Measurements from ENCODE around the gene SERPINE1. TPM values are rescaled to one million over a fixed set of nuclear protein-coding genes. Genes with fewer than 3 reads are reported as not detected.

The SERPINE1 gene
- total RNA-seq, 4 donors from 2014 or later: 6.0 to 25.5 (median 11.4) TPM

DNA sequence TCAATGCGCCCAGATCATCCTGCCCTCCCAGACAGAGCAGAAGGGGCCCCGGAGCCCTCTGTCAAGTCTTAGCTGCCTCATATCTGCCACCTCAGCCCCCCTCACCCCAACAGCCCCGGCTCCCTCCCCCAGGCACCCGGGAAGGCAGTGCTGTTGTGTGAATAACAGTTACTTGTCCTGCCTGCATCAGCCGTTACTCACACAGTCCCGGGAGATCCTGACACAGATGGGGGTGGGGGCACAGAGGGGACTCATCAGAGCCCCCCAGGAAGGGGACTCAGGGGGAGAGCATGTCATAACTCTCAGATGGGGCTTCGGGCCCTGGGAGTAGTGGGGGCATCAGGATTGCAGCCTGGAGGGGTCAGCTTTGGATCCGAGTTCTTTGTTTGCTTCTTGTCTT, 12.4 kb upstream of the SERPINE1 start:
- TF ChIP-seq, protein P1, sequence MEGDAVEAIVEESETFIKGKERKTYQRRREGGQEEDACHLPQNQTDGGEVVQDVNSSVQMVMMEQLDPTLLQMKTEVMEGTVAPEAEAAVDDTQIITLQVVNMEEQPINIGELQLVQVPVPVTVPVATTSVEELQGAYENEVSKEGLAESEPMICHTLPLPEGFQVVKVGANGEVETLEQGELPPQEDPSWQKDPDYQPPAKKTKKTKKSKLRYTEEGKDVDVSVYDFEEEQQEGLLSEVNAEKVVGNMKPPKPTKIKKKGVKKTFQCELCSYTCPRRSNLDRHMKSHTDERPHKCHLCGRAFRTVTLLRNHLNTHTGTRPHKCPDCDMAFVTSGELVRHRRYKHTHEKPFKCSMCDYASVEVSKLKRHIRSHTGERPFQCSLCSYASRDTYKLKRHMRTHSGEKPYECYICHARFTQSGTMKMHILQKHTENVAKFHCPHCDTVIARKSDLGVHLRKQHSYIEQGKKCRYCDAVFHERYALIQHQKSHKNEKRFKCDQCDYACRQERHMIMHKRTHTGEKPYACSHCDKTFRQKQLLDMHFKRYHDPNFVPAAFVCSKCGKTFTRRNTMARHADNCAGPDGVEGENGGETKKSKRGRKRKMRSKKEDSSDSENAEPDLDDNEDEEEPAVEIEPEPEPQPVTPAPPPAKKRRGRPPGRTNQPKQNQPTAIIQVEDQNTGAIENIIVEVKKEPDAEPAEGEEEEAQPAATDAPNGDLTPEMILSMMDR (IDR thresholded peaks at IDR 0.05; ENCODE audit: low read depth): no peak

DNA sequence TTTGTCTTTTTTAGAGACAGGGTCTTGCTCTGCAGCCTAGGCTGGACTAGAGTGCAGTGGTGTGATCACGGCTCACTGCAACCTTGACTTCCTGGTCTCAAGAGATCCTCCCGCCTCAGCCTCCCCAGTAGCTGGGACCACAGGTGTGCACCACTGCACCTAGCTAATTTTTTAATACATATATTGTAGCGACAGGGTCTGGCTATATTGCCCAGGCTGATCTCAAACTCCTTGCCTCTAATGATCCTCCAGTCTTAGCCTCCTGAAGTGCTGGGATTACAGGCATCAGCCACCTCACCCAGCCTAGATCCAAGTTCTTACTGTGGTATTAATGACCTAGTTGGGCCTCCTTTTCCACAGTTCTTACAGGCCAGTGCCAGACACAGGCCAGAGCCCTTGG, 11.7 kb upstream of the SERPINE1 start:
- TF ChIP-seq, protein P1 (IDR thresholded peaks at IDR 0.05; ENCODE audit: low read depth): no peak

DNA sequence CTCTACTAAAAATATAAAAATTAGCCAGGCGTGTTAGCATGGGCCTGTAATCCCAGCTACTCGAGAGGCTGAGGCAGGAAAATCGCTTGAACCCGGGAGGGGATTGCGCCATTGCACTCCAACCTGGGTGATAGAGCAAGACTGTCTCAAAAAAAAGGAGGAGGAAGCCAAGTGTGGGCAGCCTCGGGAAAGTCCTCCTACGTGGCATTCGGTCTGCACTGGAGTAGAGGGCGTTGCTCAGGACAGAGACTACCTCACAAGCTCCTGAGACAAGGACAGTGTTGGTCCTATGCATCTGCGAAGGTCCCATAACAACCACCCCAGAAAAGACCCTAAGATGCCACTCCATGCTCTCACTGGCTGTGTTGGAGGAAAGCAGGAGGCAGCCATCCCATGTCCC, 10.0 kb upstream of the SERPINE1 start:
- TF ChIP-seq, protein P1 (IDR thresholded peaks at IDR 0.05; ENCODE audit: low read depth): no peak

DNA sequence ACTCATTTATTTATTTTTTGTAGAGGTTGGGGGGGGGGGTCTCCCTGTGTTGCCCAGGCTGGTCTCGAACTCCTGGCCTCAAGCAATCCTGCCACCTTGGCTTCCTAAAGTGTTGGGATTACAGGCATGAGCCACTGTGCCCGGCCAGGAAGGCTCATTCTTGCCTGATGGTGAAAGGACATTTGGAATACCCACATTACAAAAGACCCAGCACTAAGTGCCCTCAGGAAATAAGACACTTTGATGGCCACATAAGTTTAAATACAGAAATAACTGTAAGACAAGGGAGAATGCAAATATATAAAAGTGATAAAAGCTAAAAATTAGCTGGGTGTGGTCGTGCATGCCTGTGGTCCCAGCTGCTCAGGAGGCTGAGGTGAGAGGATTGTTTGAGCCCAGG, 8.0 kb upstream of the SERPINE1 start:
- TF ChIP-seq, protein P1 (IDR thresholded peaks at IDR 0.05; ENCODE audit: low read depth): no peak

DNA sequence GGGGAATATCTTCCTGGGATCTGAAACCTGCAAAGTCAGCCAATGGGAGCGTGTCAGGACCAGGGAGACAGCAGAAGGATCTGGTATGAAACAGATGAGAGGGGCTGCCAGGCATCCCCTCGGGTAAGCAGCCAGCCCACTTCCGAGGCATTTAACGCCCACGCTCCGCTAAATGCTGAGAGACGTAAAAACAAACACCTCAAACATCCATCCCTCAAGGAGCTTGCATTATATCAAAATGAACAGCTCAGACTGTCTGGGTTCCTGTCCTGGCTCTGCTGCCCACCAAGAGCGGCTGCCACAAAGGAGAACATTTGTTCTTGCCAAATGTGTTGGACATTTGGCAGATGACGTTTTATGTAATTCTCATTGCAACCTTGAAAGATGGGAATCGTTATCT, 7.0 kb upstream of the SERPINE1 start:
- TF ChIP-seq, protein P1 (IDR thresholded peaks at IDR 0.05; ENCODE audit: low read depth): no peak

DNA sequence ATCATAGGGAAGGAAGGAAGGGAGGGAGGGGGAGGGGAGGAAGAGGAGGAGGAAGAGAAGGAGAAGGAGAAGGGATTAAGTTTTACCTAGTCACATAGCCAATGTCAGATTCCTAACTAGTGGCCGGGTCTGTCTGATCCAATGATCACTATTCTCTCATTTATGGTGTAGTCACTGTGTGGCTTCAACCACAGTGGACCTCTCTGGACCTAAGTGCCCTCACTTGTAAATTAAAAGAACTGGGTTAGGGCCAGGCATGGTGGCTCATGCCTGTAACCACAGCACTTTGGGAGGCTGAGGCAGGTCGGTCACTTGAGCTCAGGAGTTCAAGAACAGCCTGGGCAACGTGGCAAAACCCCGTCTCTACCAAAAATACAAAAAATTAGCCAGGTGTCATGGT, 6.6 kb upstream of the SERPINE1 start:
- TF ChIP-seq, protein P1 (IDR thresholded peaks at IDR 0.05; ENCODE audit: low read depth): no peak

DNA sequence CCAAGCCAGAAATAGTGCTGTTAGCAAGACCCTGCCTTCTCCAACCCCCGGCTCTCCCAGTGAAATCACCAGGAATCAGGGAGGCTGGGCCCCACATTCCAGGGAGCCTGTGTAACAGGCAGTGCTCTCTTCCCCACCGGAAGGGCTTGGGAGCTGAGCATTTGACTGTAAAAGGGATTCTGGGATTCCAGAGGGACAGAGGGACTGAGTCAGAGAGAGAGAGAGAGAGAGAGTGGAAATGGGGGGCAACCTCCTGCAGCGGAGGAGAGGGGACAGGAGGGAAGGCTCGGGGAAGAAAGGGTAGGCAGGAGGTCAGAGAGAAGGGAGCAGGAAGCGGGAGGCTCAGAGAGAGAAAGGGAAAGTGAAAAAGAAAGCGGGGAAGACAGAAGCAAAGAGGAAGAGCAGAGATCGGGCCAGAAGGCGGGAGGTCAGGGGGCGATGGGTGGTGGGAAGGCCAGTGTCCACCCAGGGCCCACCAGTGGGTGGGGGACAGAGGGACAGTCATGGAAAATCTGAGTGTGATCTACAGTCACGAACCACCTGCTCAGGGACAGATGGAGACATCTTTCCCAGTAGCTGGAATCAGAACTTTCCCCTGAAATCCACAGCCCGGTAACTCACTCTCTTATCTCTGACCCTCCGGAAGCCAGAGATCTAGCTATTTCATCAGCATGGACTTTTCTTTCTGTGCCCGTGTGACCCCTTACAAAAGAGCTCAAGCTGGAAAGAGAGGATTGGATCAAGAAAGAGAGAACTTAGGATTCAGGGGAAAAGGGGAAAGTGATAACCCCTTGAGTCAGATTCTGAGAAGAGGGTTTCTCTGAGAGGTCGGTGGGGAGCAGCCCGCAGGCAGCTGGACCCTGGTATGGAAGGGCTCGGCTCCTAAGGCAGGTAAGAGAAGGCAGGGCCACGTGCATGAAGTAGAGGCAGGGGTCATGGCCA, 4.6 kb upstream of the SERPINE1 start:
- TF ChIP-seq, protein P1 (IDR thresholded peaks at IDR 0.05; ENCODE audit: low read depth): no peak
